Measurements from ENCODE around the gene KAZN. TPM values are rescaled to one million over a fixed set of nuclear protein-coding genes. Genes with fewer than 3 reads are reported as not detected.

The KAZN gene
- polyA plus RNA-seq, 1 of the 3 experiments (the other 2 are of a cell fraction): 6.8 TPM

GRCh38 chr1:14841951-14842350, 243.5 kb downstream of the KAZN start:
- TF ChIP-seq USF1 (IDR thresholded peaks at IDR 0.05; ENCODE audit: borderline replicate concordance, low read depth): no peak
- no peak for TF ChIP-seq FOSL2 (IDR thresholded peaks at IDR 0.05; ENCODE audit: borderline replicate concordance, low read depth)
- TF ChIP-seq FOXM1 (IDR thresholded peaks at IDR 0.05; ENCODE audit: low read depth): no peak
- TF ChIP-seq, protein P1, sequence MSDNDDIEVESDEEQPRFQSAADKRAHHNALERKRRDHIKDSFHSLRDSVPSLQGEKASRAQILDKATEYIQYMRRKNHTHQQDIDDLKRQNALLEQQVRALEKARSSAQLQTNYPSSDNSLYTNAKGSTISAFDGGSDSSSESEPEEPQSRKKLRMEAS (IDR thresholded peaks at IDR 0.05; ENCODE audit: low read depth): no peak
- no peak for TF ChIP-seq RFX5 (IDR thresholded peaks at IDR 0.05; ENCODE audit: low read length)
- TF ChIP-seq NFIC (IDR thresholded peaks at IDR 0.05; ENCODE audit: borderline replicate concordance): no peak
- no peak for TF ChIP-seq PBX3 (IDR thresholded peaks at IDR 0.05)
- TF ChIP-seq RXRA (IDR thresholded peaks at IDR 0.05; ENCODE audit: borderline replicate concordance, low read depth): no peak
- TF ChIP-seq MXI1 (IDR thresholded peaks at IDR 0.05; ENCODE audit: low read depth, low read length): no peak
- TF ChIP-seq YY1 (IDR thresholded peaks at IDR 0.05; ENCODE audit: low read depth): no peak
- no peak for TF ChIP-seq TCF12 (IDR thresholded peaks at IDR 0.05)
- no peak for TF ChIP-seq IRF3 (IDR thresholded peaks at IDR 0.05; ENCODE audit: low read depth, low read length)
- TF ChIP-seq ELF1 (IDR thresholded peaks at IDR 0.05): no peak
- TF ChIP-seq, protein P2, sequence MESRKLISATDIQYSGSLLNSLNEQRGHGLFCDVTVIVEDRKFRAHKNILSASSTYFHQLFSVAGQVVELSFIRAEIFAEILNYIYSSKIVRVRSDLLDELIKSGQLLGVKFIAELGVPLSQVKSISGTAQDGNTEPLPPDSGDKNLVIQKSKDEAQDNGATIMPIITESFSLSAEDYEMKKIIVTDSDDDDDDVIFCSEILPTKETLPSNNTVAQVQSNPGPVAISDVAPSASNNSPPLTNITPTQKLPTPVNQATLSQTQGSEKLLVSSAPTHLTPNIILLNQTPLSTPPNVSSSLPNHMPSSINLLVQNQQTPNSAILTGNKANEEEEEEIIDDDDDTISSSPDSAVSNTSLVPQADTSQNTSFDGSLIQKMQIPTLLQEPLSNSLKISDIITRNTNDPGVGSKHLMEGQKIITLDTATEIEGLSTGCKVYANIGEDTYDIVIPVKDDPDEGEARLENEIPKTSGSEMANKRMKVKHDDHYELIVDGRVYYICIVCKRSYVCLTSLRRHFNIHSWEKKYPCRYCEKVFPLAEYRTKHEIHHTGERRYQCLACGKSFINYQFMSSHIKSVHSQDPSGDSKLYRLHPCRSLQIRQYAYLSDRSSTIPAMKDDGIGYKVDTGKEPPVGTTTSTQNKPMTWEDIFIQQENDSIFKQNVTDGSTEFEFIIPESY (IDR thresholded peaks at IDR 0.05; ENCODE audit: borderline replicate concordance, low read depth): no peak
- TF ChIP-seq RCOR1 (IDR thresholded peaks at IDR 0.05; ENCODE audit: low read length): no peak
- no peak for TF ChIP-seq USF2 (IDR thresholded peaks at IDR 0.05; ENCODE audit: borderline replicate concordance, low read depth, low read length)
- Histone ChIP-seq H3K9me2 (no peaks in the 10 kb centered on the region), H3K27me3 (ENCODE audit: insufficient read depth) (no peaks in the 10 kb centered on the region), H3F3A (replicated peaks; ENCODE audit: insufficient read depth) (no peaks in the 10 kb centered on the region), H3K27ac (ENCODE audit: low read depth in 2 of 2, low read length in 1 of 2) (no peak overlapping the region), H3K4me3 (ENCODE audit: low read depth in 2 of 2, low read length in 1 of 2) (no peak overlapping the region), H3K36me3 (replicated peaks in 1 of 2; ENCODE audit: control insufficient read depth in 1 of 2, insufficient read depth in 2 of 2, low read length in 1 of 2) (no peaks in the 10 kb centered on the region), H3K4me2 (no peak overlapping the region), H2AFZ (ENCODE audit: low read depth) (no peak overlapping the region), H3K9ac (no peak overlapping the region), H3K9me3 (no peaks in the 10 kb centered on the region), H4K20me1 (ENCODE audit: insufficient read depth) (no peaks in the 10 kb centered on the region), H3K79me2 (ENCODE audit: insufficient read depth) (no peaks in the 10 kb centered on the region), H3K4me1 (ENCODE audit: control insufficient read depth in 1 of 2, insufficient read depth in 2 of 2, low read depth in 1 of 2, low read length in 1 of 2) (no peaks in the 10 kb centered on the region)
- ChIA-PET POLR2A (no interaction called here), CTCF (no interaction called here)
- no peak for DNase-seq
